ENCODE data around the gene ADCY3.

- TF ChIP-seq, protein P1, sequence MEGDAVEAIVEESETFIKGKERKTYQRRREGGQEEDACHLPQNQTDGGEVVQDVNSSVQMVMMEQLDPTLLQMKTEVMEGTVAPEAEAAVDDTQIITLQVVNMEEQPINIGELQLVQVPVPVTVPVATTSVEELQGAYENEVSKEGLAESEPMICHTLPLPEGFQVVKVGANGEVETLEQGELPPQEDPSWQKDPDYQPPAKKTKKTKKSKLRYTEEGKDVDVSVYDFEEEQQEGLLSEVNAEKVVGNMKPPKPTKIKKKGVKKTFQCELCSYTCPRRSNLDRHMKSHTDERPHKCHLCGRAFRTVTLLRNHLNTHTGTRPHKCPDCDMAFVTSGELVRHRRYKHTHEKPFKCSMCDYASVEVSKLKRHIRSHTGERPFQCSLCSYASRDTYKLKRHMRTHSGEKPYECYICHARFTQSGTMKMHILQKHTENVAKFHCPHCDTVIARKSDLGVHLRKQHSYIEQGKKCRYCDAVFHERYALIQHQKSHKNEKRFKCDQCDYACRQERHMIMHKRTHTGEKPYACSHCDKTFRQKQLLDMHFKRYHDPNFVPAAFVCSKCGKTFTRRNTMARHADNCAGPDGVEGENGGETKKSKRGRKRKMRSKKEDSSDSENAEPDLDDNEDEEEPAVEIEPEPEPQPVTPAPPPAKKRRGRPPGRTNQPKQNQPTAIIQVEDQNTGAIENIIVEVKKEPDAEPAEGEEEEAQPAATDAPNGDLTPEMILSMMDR (IDR thresholded peaks at IDR 0.05; ENCODE audit: low read length) = no peak
- TF ChIP-seq EZH2 (IDR thresholded peaks at IDR 0.05; ENCODE audit: borderline replicate concordance, low read length) = no peak
Measured at GRCh38 chr2:24945907-24946306, 25.9 kb upstream of the ADCY3 start.

Data from OCI-LY1 (cell line).